ENCODE measurements around the gene GDF2. TPM values are rescaled to one million over a fixed set of nuclear protein-coding genes. Genes with fewer than 3 reads are reported as not detected.

GDF2 gene
- total and polyA plus RNA-seq, 2 experiments from 2014 or later: not detected

- no peaks in the 10 kb centered on the region for H3K79me2 ChIP-seq (replicated peaks; ENCODE audit: insufficient read depth)
- ATAC-seq: peak; percentile 74
- H3K27ac ChIP-seq (ENCODE audit: low read depth): no peak overlapping the region
- peak; percentile 44 for DNase-seq (ENCODE audit: low spot score)
- Mint-ChIP-seq H3K4me1 (no peaks in the 10 kb centered on the region), H3K4me3 (no peak overlapping the region), H3K36me3 (ENCODE audit: low read depth) (no peaks in the 10 kb centered on the region), H3K27me3 (ENCODE audit: insufficient read depth, low read depth, poor library complexity) (peaks cover 9% of the 10 kb centered on the region), H3K9me3 (no peaks in the 10 kb centered on the region), H3K27ac (no peak overlapping the region)
- H2AFZ ChIP-seq: peak overlapping the region; percentile 72; the same call in 1 of the 2 replicates
- H4K20me1 ChIP-seq (replicated peaks; ENCODE audit: insufficient read depth): no peaks in the 10 kb centered on the region
- H3K9me2 ChIP-seq (ENCODE audit: insufficient read depth): 0 out of 2 replicates have a peak, but pooled peaks cover 4% of the 10 kb centered on the region
- H3K4me3 ChIP-seq: no peak overlapping the region
- no peak for TF ChIP-seq POLR2AphosphoS5 (IDR thresholded peaks at IDR 0.05; ENCODE audit: low read depth)
- TF ChIP-seq ZNF462 (CRISPR knock-in tag; IDR thresholded peaks at IDR 0.05): no peak
- no peak for TF ChIP-seq EZH2phosphoT487 (IDR thresholded peaks at IDR 0.05; ENCODE audit: unreplicated experiment)
- TF ChIP-seq ETS1 (IDR thresholded peaks at IDR 0.05): no peak
- TF ChIP-seq JUNB (IDR thresholded peaks at IDR 0.05; ENCODE audit: unreplicated experiment): no peak
- no peak for TF ChIP-seq EZH2 (IDR thresholded peaks at IDR 0.05; ENCODE audit: low read depth, unreplicated experiment)
- no peak for TF ChIP-seq NANOG (IDR thresholded peaks at IDR 0.05; ENCODE audit: borderline replicate concordance)
- no peak for TF ChIP-seq ZNF331 (CRISPR knock-in tag; IDR thresholded peaks at IDR 0.05; ENCODE audit: low read depth)
- no peak for TF ChIP-seq CREB1 (CRISPR knock-in tag; IDR thresholded peaks at IDR 0.05; ENCODE audit: low read depth)
- TF ChIP-seq CTCF (conservative IDR thresholded peaks at IDR 0.05; ENCODE audit: low read depth in 2 of 2): no peak
- no peak for TF ChIP-seq REST (IDR thresholded peaks at IDR 0.05; ENCODE audit: unreplicated experiment)
- no peak for TF ChIP-seq STAT1 (IDR thresholded peaks at IDR 0.05; ENCODE audit: unreplicated experiment)
- TF ChIP-seq ZNF114 (CRISPR knock-in tag; IDR thresholded peaks at IDR 0.05): no peak
- H3K4me1 ChIP-seq (ENCODE audit: insufficient read depth): no peaks in the 10 kb centered on the region
- H3F3A ChIP-seq (replicated peaks; ENCODE audit: low read depth): no peaks in the 10 kb centered on the region
- no peaks in the 10 kb centered on the region for H3K27me3 ChIP-seq (ENCODE audit: insufficient read depth)
- H3K36me3 ChIP-seq (ENCODE audit: insufficient read depth): no peaks in the 10 kb centered on the region
- no peak overlapping the region for H3K4me2 ChIP-seq
These were observed 3.5 kb upstream of the GDF2 start for GRCh38 chr10:47318706-47319105.

All from GM23338 (cell line).